Measurements from ENCODE around the gene KRTAP5-7.
"Not testable (repeated sequence)": the region's sequence is repeated elsewhere in the genome, so short reads cannot be mapped to it uniquely, and the experiment has no call there.

The KRTAP5-7 gene, protein sequence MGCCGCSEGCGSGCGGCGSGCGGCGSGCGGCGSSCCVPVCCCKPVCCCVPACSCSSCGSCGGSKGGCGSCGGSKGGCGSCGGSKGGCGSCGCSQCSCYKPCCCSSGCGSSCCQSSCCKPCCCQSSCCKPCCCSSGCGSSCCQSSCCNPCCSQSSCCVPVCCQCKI
- long read RNA-seq, donor 1 = 0 reads
- long read RNA-seq, donor 2 = 0 reads
- long read RNA-seq, donor 3 = 0 reads
- long read RNA-seq, donor 4 = 0 reads
- long read RNA-seq, donor 5 = 0 reads
- long read RNA-seq, donor 6 = 0 reads
- long read RNA-seq, donor 7 = 0 reads
- long read RNA-seq, donor 8 = 0 reads

DNA sequence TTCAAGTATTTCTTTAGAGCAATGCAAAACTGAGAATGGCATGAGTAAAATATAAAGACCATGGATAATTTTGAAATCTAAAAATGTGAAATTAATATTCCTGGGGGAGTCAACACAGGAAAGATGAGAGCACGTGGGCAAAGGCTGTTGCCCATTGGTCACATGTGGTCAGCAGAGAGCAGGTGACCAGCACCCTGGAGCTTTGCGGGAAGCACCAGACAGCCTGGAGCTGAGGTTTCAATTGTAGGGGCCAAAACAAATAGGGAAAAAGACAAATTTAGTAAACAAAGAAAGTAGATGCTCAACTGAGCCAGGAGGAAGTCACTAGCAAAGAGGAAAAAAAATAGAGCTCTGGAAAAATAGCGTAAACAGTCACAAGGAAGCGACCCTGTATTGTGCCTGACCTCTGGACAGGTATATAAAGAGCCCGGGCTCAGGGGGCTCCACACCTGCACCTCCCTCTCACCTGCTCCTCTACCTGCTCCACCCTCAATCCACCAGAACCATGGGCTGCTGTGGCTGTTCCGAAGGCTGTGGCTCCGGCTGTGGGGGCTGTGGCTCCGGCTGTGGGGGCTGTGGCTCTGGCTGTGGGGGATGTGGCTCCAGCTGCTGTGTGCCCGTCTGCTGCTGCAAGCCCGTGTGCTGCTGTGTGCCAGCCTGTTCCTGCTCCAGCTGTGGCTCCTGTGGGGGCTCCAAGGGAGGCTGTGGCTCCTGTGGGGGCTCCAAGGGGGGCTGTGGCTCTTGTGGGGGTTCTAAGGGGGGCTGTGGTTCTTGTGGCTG, at the start of gene KRTAP5-7:
Gene KRTAP5-7, plus strand, starts transcription at position 472 of the 780 bp plus-strand sequence. Its CDS starts 34 bp downstream, at position 506.
- not testable (repeated sequence) for DNase-seq

DNA sequence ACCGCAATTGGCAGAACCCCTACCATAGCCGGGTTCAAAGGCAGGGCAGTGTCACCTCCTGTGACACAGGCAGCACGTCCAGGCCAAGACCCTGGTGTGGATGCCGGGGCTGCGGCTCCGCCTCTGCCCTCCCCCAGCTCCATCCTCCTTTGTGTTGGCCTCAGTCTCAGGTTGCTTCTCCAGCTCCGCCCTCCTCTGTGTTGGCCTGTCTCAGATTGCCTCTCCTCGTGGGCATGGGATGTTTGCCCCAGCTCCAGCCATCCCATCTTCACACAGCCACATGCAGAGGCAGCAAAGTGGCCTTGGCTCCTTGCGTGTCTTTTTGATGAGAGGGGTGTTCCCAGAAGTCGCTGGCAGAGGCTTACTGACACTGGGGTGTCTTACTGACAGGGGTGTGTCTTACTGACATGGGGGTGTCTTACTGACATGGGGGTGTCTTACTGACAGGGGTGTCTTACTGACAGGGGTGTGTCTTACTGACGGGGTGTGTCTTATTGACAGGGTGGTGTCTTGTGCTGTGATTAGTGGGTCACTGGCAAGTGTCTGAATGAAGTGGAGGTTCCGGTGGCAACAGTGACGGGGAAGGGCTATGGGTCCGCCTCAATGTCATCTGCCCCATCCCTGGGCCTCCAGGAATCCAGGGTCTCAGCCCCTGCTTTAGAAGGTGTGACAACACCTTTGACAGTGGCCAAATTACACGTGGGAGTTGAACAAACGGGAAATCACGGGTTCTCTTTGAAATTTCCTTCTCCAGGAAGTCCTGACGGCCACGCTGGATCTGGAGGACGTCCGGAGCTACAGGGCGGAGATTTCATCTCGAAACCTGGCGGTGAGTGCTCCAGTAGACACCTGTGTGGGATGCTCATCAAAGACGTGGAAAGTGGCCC, 49.2 kb upstream of the KRTAP5-7 start:
- DNase-seq = no peak

DNA sequence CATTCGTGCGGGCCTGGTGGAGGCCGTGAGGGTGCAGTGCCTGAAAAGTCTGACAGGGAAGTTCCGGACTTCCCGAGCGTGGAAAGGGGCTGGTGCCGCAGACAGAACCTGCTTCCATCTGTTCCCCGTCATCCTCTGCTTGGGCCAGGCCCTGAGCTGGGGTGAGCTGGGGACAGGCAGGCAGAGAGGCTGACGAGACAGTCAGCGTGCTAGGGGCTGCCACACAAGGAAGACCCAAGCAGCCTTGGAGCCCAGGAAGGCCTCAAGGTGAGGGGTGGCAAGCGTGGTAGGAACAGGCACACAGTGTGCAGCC, 48.6 kb upstream of the KRTAP5-7 start:
- DNase-seq = no peak

DNA sequence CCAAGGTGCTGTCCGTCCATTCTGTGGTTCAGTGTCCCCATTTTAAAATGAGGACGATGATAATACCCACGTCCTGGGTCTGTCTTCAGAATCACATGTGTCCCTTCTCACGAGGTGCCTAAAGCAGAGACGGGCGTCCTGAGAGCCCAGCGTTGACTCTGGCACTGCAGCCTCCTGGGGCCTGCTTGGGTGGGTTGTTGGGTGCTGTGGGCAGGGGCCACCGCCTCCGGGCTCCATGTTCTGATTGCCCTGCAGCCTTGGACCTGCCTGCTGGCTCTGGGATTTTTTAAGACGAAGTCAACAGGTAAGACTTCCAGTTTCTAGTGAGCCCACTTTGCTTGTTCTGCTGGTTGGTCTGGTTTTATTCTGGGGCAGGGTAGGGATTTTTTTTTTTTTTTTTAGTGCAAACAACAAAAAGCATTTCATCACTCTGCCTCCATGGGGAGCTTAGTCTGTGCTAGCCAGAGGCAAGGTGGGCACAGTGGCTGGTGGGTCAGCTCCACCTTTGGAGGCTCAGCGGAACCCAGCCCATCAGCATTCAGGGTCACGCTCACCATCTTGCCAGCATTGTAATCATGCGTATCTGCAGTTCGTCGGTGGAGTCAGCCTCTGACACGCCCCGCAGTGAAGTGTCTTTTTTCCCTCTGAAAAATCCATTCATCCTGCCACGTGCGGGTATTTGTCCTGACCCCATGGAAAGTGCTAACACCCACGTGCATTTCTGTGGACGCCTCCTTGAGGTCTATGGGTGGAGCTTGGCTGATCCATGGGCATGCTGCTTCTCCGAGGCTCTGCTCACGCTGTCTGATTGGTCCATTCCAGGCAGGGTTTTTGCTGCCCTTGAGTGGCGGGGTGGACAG, 45.7 kb upstream of the KRTAP5-7 start:
- DNase-seq = no peak

DNA sequence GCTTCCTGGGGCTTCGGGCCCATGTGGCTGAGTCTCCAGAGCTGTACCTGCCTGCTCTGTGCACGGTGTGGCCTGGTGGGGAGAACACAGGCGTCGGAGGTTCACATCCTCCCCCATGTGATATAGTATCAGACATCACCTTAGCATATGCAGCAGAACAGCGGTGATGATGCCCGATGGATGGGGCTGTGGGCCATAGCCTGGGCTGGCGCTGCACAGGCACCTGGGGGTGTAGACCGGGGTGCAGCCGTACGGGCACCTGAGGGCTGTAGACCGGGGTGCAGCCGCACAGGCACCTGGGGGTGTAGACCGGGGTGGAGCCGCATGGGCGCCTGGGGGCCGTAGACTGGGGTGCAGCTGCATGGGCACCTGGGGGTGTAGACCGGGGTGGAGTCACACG, 44.9 kb upstream of the KRTAP5-7 start:
- DNase-seq = no peak

DNA sequence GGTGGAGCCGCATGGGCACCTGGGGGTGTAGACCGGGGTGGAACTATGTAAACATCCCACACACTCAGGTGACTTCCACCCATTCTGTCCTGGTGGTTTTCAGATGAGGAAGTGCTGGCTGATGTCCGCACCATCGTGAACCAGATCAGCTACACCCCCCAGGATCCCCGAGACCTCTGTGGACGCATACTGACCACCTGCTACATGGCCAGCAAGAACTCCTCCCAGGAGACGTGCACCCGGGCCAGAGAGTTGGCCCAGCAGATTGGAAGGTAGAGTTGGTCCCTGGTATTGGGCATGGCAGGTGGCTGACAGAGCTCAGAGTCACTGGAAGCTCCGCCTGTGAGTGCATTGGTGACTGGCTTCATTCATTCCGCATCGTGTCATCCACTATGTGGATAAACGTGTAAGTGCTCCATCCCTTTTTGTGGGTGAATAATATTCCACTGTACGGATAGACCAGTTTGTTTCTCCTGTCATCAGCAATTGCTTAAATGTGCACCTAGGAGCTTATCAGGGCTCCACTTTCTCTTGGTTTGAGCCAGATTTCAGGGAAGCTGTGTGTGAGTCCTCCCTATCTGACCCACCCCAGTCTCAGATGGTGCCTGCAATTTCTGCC, 44.2 kb upstream of the KRTAP5-7 start:
- no peak for DNase-seq

DNA sequence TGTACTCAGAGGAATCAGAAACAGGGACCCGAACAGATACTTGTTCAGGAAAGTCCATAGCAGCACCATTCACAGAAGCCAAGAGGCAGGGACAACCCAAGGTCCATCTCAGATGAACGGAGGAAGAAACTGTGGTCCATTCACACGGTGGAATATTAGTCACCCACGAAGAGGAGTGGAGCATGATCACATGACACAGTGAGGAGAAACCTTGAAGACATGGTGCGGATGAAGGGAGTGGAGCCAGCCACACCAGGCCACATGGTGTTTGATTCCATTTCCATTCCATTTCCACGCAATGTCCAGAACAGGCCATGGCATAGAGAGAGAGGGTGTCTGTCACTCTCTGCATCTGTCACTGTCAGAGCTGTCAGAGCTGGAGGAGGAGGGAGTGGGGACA, 43.4 kb upstream of the KRTAP5-7 start:
- no peak for DNase-seq

DNA sequence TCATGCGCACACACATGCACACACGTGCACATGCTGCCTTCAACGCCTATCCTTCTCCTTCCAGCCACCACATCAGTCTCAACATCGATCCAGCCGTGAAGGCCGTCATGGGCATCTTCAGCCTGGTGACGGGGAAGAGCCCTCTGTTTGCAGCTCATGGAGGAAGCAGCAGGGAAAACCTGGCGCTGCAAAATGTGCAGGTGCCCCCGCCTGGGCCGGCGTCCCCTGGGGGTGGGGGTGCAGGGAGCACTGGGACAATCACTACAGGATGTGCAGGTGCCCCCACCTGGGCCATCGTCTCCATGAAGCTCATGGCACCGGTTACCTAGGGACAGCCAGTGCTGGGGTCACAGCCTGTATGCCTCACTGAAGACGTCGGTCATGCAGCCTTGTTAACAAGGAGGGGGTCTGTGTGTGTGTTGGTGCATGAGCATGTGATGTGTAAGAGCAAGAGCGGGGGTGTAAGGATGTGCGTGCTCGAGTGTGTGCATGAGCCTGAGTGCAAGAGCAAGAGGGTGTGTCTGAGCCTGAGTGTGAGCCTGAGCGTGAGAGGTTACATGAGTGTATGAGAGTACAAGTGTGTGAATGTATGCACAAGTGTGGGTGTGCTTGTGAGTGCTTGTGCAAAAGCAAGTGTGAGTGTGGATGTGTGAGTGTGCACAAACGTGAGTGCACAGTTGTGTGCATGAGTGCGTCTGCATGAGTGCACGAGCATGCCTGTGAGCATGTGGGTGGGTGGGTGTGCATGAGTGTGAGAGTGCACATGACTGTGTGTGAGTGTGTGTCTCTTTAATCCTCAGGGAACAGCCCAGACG, 42.6 kb upstream of the KRTAP5-7 start:
- no peak for DNase-seq

DNA sequence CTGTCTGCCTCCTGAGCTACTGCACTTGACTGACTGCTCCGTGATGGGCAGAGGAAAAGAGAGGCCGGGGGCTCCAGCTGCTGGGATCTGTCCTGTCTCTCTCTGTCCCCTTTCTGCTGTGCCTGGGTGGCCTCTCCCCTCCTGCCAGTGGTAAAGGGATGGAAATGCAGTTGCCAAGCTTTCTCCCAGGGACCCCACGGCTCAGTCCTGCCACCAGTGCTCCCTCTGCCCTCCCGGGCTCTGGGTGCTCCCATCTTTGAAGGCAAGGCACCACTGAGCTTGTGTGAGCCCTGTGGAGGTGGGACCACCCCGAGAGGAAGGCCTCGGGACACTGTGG, 42.0 kb upstream of the KRTAP5-7 start:
- DNase-seq = no peak

DNA sequence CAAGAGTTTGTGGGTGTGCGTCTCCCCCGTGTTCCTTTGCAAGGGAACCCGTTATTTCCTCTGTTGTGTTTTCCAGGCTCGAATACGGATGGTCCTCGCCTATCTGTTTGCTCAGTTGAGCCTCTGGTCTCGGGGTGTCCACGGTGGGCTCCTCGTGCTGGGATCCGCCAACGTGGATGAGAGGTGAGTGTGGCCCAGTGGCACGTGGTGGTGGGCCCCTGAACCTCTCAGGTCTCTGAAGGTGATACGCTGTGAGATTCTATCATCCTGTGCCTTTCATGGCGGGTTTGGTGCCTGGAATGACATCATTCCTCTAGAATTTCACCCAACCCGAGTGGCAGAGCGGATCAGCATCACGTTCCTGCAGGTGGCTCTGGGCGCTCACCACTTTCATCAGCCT, 41.6 kb upstream of the KRTAP5-7 start:
- no peak for DNase-seq

DNA sequence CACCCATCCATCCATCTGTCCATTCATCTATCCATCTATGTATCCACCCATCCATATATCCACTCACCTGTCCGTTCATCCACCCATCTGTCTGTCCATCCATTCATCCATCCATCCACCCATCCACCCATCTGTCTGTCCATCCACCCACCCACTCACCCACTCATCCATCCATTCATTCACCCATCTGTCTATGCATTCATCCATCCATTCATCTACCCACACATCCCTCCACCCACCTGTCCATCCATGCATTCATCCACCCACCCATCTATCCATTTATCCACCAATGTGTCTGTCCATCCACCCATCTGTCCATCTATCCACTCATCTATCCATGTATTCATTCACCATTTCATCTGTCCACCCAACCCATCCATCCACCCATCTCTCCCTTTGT, 40.7 kb upstream of the KRTAP5-7 start:
- DNase-seq = no peak

DNA sequence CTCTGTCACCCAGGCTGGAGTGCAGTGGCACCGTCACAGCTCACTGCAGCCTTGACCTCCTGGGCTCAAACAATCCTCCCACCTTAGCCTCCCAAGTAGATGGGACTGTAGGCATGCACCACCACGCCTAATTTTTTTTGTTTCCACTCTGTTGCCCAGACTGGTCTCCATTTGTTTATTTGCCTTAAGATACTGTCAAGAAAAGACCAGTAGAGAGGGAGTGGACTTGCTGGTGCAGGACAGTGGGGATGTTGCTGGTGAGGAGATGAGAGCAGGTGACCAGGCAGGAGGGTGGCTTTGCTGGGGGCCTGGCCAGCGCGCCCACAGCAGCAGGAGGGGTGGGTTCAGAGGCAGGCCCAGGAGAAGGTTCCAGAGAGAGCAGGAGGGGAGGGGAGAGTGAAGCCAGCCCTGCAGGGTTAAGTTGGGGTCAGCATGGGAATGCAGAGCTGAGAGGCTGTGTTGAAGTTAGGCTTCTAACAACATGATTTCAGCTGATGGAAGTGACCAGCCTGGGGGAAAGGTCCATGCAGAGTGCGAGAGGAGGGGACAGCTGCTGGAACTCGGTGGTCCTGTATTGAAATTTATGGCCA, 38.3 kb upstream of the KRTAP5-7 start:
- DNase-seq = peak; percentile 39

DNA sequence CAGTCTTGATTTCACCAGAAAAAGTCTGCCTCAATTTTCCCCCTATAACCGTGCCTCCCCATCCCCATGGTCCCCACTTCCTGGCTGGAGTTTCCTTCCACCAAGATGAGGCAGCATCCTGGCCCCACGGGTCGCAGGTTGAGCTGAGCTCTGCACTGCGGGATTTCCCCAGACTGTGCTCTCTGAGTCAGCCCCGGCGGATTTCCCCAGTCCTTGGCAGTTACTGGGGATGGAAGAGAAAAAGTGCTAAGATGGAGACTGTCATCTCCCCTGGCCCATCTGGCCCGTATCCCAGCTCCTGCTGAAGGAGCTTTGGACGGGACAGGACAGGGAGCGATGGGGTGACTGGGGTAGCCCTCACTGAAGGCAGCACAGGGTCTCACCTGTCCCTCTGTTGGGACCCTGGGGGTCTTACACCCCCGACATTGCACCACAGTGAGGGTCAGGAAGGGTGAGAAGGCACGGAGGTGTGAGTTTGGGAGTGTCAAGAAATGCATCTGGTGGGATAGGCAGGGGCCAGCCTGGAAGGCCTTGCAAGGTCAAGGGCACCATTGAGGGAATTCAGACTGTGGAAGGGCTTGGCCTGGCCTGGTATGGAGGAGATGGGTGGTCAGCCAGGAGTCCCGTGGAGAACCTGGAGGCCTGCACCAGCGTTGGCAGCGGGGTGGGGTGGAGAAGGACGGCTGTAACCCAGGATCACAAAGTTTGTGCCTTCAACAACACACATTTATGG, 37.6 kb upstream of the KRTAP5-7 start:
- no peak for DNase-seq

DNA sequence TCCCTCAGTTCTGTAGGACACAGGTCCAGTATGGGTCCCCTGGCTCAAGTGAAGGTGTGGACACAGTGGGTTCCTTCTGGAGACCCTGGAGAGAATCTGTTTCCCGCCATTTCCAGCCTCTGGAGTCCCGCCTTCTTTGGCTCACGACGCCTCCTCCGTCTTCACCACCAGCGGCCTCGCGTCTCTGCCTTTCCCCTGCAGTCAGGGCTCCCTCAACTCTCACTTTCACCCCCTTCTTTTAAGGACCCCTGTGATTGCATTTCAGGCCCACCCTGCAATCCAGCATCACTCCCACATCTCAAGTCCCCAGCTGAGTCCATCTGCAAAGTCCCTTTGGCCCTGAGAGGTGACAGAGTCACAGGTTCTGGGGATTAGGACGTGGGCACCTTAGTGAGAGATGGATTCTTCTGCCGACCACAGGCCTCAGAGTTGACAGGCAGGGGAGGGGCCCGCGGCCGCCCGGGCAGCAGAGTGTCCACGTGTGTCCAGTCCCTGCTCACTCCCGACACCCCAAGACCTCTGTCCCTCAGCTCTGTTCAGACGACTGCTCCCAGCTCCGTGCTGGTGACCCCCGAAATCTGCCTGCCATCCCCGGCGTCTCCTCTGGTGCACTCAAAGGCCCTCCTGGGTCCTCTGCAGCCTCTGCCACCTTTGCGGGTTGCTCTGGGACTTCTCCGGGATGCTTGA, 36.9 kb upstream of the KRTAP5-7 start:
- no peak for DNase-seq

DNA sequence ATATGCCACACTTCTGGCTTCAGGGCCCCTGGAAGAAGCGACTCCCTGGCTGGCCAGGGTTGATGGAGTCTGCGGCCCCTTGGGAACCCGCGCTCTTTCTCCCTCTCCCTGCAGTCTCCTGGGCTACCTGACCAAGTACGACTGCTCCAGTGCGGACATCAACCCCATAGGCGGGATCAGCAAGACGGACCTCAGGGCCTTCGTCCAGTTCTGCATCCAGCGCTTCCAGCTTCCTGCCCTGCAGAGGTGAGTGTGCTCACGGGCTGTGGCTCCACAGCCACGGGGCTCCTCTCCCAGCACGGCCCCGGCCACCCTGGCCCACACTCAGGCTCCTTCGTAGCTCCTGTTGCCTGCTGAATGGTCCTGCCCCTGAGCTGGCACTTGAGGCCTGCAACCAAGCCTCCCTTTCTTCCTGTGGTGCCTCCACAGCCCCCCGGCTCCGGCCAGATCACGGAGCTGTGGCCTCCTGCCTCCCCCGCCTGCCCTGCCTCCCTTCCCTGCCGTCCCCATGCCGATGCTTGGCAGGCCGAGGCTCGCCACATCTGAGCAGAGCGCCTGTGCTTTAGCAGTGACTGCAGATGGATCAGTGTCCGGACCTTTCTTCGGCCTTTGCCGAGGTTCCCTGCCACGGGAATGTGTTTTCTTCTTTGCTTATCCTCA, 36.2 kb upstream of the KRTAP5-7 start:
- DNase-seq = no peak

DNA sequence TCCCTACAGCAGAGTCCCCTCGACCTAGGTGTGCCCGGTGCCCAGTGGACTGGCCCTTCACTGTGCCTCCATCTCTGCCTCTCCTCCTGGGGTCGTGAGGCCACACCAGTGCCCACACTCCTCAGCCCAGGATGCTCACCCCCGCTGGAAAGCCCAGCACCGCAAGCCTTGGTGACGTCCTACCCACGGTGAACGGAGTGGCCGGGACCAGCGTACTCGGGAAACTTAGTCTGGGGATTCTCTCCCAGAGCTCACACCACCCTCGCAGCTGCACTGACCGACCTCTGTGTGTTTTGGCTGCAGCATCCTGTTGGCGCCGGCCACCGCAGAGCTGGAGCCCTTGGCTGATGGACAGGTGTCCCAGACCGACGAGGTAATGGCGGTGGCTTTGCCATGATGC, 35.5 kb upstream of the KRTAP5-7 start:
- no peak for DNase-seq

DNA sequence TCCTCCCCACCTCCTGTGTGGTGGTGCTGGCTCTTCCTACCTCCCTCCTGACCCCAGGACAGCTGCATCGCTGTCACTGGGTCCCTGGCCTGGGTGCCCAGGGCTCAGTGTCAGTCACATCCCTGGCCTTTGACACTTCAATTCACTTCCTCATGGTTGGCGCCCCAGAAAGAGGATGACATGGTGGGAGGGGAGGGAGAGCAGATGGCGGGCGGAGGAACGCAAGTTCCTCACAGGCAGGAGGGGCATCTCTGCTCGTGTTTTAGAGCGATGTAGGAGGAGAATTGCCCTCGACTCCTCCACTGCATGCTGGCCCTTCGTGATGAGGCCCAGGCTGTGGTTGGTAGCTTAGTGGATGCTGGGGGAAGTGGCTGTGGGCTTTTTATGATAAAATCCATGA, 35.1 kb upstream of the KRTAP5-7 start:
- DNase-seq = no peak
